OCI-LY7 (cell line): Measurements from ENCODE around the gene CARD10.

Source experiments
- CTCF ChIP-seq: fragments of 200-600 bp; sonication (generic); conservative IDR thresholded peaks from 2 replicates; pipeline ENCODE4 v1.5.1; 2014; ENCODE audit warnings: mild to moderate bottlenecking, antibody characterized with exemption, low read length, moderate library complexity, mixed read lengths
- EZH2phosphoT487 ChIP-seq: fragments of 200-600 bp; sonication (generic); IDR thresholded peaks from 2 replicates; pipeline ENCODE4 v1.6.1; 2018; ENCODE audit warnings: low read depth, borderline replicate concordance, mild to moderate bottlenecking, mixed run types, antibody characterized with exemption, low read length, moderate library complexity, mixed read lengths

- no peak for TF ChIP-seq CTCF
- TF ChIP-seq EZH2phosphoT487: no peak
These were observed 32.1 kb downstream of the CARD10 start for GRCh38 chr22:37487129-37487528.
